T-helper 2 cell (primary cell): ENCODE results near the gene CNBP.
"Not testable (repeated sequence)": the region's sequence is repeated elsewhere in the genome, so short reads cannot be mapped to it uniquely, and the experiment has no call there.

Source experiments
- DNase-seq, 5 experiments: peaks; one replicate each; pipeline versions ENCODE4 v3.0.0 to v3.0.0-alpha.2; 2012 to 2022
- total RNA-seq, 2 donors: gene quantifications; one replicate each; lab custom pipeline; 2026; lab: John Stamatoyannopoulos, UW

The CNBP gene
- 248 to 370 reads per million in 2 donors for total RNA-seq

DNA sequence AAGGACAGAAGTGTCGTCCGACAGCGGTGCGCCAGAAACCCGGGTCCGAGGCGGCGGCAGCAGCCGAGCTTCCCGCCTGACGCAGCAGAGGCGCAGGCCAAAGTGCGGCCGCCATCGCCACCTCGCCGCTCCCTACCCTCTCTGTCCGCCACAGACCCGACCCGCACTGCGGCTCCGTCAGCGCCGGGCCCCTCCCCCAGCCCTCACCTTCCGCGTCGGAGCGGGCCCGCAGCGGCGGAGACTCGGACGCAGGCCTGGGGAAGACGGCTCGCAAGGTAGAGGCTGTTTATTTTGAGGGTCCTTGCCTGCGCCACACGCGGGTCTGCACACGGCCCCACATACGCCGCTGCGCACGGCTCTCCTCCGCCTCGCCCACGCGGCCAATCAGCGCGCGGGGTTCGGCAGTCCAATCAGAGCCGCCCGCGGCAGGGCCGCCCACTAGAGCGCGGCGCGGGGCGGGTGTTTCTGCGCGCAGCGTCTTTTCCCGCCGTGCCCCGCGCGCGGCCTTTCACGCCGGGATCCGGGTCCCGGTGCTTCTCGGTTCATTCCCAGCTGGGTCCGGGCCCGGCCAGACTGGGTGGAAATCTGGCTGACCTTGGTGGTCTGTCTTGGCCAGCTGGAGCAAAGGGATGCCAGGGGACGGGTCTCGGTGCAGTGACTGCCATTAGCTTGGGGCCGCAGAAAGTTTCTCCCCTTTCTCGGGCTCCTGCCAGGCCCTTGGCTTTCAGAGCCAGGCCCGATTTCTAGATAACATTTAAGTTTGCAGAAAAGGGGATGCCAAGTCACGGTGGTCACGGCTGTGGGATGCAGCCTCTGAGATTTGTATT, at the start of gene CNBP:
TSS of gene CNBP (minus strand) at position 328 of the 827 bp plus-strand sequence. CDS start 12,139 bp downstream, outside the sequence.
- DNase-seq, result peak; percentile 84 to 98 (median 88)

DNA sequence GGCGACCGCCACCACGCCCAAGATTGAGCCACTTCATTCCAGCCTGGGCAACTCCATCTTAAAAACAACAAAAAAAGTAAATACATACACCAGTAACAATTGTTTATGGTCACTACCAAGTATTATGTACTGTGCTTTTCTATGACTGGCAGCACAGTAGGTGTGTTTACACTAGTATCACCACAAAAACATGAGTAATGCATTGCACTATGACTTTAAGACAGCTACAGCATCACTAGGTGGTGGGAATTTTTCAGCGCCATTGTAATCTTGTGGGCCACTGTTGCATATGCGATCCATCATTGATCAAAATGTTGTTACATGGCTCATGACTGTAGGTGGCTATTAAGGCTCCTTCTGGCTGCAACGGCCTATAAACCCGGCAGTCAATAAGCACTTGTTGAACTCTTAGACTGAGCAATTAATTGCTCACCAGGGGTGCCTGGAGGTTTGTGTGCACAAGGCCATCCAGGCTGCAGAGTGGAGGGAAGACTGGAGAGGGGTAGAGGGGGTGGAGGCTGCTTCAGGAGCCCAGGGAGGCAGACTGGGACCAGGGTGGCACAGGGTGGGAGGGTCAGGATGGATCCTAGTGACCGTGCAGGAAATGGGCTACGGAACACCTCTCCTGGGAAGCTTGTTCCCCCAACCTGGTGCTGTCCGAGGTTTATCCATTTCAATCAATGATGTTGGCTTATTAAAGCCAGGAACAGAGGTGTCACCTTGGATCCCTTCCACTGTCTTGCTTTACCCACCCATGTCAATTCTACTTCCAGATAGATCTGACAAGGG, 47.8 kb upstream of the CNBP start:
- DNase-seq, result no peak

DNA sequence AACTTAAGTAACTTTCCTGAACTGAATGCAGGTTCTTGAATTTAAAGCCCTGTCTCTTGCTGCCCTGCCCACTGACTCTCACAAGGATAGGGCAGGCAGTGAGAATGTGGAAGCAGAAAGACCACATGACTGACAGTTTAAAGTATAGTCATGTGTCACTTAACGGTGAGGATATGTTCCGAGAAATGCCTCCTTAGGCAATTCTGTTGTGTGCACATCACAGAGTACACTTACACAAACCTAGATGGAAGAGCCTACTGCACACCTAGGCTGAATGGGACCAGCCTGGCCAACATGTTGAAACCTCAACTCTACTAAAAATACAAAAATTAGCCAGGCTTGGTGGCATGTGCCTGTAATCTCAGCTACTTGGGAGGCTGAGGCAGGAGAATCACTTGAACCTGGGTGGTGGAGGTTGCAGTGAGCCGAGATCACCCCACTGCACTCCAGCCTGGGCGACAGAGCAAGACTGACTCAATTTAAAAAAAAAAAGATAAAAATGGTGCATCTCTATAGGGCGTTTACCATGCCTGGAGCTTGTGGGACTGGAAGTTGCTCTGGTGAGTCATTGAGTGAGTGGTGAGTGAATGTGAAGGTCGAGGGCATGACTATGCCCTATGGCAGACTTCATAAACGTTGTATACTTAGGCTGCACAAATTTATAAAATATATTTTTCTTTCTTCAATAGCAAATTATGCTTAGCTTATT, 46.8 kb upstream of the CNBP start:
- peak in 1 of 5 experiments; percentile 86 for DNase-seq

DNA sequence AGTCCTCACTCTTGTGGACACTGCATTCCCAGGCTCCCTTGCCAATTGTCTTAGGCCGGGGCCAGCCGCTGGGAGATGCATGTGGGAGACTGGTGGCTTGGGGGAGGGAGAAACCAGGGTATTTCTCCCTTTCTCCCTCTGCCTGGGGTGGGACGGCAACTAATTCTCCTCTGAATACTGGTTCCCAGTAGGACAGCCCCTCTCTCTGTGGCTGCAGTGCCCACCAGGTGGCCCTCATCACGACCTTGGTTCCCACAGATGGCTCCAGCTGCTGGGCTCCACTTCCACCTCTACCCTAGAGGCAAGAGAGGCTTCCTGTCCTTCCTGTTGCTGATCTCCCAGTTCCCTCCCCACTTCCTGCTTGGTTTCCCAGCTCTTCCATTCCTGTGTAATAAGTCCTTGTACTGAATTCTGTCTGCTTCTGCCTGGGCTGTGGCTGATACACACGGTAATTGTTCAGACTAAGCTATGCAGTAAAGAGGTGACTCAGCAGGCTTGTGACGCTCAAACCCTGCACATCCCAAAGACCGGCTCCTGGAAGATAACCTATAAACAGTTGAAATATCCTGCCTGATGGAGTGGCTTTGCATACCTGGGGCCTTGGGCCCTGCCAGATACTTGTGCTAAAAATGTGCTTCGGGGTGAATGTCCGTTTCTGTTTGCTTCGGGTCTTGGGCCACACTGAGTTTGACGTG, 45.3 kb upstream of the CNBP start:
- DNase-seq, result no peak

DNA sequence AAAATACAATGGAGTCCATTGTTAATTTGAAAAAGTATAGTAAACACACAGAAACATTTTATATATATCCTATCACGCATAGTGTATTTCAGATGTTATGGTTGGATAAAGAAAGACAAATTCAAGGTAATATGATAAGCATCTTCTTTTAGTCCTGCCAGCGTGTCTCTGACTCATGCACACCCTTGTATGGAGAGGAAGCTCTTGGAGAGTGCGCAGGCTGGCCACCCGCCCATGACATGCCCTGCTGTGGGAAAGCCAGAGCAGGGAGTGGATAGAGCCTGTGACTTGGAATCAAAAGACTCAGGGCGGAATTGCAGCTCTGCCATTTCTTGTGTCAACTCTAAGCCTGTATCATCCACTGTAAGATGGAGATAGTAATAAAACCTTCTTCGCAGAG, 42.7 kb upstream of the CNBP start:
- peak in 1 of 5 experiments; percentile 83 for DNase-seq

DNA sequence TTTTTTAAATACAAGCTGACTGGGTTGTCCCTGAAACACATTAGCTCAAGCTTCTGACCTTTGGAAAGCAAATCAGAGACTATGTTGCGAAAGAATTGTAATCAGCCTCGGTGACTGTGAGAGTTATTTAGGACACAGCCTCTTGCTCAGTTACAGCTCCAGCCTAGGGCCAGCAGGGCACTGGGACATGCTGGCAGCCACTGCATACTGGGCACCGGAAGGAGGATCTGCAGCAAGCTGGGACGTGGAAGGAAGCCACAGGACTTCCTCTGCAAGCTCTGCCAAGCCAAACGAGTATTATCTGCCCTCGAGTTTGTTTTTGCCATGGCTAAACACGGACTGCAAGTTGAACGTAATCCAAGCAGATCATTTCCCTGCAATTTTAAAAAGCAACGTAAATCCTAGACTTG, 41.3 kb upstream of the CNBP start:
- peak in 1 of 5 experiments; percentile 45 for DNase-seq

DNA sequence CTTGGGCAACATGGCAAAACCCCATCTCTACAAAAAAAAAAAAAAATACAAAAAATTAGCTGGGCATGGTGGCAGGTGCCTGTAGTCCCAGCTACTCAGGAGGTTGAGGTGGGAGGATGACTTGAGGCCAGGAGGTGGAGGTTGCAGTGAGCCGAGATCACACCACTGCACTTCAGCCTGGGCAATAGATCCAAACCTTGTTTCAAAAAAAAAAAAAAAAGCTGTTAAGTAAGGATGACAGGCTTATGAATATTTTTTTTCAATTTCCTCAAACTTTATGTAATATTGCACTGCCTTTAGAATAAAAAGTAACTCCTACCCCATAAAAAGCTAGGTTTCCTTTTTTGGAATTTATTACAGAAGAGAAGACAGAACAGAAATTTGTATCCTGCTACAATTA, 40.7 kb upstream of the CNBP start:
- not testable (repeated sequence) for DNase-seq

DNA sequence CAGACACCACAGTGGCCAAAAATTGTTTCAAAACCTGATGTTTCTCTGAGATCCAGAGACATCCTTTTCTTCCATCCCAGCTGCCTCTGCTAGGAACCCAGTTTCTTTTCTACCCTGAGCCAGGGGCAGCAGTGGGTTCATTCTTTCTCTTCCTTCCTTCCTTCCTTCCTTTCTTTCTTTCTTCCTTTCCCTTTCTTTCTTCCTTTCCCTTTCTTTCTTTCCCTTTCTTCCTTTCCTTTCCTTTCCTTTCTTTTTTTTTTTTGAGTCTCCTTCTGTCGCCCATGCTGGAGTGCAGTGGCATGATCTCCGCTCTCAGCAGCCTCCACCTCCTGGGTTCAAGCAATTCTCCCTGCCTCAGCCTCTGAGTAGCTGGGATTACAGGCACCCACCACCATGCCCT, 35.0 kb upstream of the CNBP start:
- no peak for DNase-seq

DNA sequence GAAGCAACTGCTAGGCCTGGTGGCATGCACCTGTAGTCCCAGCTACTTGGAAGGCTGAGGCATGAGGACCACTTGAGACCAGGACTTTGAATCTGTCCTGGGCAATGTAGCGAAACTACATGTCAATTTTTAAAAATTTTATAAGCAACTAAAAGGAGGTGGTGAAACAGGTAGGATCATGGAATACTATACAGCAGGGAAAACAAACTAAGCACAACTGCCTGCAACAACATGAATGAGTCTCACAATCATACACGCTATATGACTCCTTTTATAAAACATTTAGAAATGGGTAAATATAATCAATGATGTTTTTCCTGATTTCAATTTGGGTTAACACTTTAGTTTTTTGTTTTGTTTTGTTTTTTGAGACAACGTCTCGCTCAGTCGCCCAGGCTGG, 29.5 kb upstream of the CNBP start:
- no peak for DNase-seq

DNA sequence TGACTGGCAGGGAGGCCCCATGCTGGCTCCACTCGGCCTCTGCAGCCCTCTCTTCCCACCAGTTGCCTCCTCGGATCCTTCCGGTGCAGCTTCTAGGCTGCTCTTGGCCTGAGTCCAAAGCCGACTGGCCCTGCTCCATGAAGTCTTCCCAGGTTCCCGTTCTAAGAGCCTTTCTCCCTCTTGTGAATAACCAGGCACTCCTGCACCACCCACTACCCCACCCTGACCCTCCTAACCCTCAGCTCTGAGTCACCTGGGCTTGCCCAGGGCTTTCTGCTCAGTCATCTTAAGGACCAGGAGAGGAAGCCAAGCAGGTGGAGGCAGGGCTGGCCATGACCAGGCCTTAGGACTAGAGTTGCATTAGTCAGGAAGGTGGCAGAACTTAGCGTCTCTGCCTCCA, 28.1 kb upstream of the CNBP start:
- DNase-seq, result no peak

DNA sequence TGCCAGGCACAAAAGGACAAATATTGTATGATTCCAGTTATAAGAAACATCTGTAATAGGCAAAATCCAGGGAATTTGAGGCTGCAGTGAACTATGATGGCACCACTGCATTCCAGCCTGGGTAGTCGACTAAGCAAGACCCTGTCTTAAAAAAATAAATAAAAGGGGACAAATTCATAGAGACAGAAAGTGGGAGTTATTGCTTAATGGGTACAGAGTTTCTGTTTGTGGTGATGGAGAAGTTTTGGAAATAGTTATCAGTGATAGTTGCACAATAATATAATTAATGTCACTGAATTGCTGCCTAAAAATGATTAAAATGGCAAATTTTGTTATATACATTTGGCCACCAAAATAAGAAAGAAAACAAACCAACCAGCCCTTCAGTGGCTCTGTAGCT, 27.6 kb upstream of the CNBP start:
- no peak for DNase-seq

DNA sequence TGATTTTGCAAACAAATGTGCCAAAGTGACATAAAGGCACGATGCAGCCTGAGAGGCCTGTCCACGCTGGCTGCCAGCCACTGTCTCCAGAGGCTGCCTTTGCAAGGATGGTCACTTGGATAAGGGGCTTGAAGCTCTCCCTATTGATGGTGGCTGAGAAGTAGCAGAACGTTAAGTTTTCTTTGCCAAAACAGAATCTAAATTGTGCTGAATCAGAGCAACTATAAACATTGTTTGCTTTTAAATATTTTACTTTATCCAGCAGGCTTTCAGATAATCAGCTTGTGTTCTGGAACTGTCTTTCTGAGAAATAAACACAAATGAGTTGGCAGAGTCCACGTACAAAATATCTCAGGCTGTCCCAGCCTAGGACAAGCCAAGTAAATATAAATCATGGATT, 23.8 kb upstream of the CNBP start:
- DNase-seq, result no peak

DNA sequence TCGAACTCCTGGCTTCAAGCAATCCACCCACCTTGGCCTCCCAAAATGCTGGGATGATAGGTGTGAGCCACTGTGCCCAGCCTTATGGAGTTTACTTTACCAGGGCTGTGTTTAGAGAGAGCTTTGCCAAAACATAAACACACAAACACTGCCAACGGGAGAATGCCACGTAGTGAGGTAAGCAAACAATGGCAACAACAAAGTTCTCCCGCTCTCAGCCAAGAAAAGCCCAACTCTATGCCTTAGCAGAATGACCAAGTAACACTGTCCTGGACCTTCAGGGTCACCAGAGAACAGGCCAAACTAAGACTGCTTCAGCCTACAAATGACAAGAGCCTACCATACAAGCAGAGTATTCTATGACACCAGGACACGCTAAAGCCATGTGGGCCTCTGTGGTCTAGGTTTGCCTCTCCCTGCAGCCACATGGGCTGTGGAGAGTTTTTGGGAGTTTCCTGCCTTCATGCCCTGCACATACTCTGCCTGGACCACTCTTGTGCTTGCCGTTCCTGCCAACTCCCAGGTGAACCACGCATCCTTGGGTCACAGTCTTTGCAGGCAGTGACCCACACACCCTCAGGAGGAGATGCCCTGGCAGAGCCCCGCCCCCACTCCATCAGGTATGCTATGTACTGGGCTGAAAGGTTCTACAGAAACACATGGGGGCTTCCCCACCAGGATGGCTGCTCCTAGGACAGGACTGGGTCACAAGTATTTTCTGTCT, 21.6 kb upstream of the CNBP start:
- no peak for DNase-seq

DNA sequence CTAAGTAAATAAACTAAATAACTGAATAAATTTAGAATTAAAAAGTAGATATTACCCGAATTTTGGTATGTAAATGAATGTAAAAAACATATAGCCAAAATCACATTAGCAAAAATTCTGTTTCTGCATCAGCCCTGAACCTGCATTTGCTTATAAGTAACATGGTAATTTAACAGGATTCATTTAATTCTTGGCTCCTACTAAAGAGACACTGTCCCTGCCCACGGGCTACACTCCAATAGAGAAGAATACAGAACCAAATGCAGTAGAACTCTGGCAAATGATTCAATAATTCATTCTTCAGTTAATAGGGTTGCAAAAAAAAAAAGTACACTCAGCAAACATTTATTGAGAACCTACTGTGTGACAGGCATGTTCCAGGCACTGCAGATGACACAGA, 20.8 kb upstream of the CNBP start:
- no peak for DNase-seq

DNA sequence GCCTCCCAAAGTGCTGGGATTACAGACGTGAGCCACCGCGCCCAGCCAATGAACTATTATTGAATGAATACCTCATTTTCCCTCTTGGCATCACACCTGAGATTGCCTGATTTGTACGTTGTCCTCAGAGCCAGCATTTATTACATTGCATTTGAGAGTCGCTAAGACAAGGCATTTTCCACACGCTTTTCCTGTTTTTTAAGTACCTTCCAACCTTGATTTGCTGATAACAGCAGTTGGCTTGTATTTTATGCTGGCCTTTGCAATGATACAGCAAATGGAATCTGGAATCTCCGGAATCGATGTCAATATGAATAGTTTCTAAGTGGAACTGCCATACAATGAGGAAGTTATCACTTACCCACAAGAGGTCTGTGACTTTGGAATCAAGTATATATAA, 15.7 kb upstream of the CNBP start:
- DNase-seq, result no peak

DNA sequence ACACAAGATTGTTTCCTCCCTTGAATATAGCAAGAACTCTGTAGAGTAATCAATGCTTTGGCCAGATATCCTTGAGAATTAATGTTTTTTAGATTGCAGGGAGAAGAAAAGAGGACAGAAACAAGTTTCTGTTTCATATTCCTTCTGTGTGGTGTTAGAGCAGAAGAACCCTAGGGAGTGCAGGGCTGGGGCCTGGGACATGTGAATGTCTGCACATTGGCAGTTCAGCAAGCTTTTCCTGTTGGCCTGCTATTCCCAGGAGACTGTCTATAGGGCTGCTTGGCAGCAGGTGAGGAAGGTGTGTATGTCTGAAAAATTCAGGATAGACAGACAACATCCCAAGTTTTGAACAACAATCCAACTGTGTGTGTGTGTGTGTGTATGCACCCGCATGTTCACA, 13.6 kb upstream of the CNBP start:
- no peak for DNase-seq

DNA sequence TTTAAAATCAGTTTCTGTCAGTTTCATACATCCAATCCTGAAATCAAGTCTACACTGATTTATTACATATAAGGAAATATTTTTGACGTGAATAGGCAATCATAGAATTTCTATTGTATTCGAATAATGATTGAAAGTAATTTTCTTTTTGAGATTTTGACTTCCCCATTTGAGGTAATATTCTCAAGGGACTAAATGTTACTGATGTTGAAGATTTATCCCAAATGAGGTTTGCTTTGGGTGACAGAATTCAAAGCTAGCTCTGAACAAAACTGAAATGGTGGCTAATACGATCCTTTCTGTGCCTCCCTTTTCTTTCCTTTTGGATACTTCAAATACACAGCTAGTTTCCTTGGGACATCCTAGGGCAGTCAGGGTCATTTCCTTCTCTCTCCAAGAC, 12.9 kb upstream of the CNBP start:
- DNase-seq, result no peak

DNA sequence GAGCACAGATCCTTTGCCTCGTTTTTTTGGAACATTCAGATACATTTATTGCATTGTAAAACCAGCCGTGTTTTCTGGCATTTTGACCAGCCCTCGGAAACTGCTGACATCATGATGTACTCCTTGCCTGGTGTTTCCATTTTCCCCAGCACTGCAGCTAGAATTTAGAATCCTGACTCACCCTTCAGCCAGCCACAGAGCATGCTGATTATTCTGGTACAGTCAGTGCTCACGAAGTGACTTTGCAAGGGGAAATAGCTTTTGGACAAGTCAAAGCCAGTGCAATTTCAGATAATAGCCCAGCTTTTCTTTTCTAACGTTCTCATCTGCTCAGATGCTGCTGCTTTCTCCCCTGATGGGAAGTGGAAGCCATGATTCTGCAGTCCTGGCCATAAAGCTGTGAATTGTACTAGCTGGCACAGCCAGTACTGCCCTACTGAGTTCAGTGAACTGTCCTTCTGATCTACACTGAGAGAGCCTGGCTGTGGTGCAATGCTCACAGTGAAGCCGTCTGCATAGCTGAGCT, 12.1 kb upstream of the CNBP start:
- no peak for DNase-seq

DNA sequence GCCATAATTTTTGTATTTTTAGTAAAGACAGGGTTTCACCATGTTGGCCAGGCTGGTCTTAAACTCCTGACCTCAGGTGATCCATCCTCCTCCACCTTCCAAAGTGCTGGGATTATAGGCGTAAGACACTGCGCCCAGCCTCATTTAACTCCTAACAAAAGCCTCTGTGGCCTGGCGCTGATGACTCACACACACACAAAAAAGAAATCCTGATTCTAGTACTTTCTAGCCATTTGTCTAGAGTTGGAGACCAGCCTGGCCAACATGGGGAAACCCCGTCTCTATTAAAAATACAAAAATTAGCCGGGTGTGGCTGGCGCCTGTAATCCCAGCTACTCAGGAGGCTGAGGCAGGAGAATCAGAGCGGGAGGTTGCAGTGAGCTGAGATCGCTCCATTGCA, 6.1 kb upstream of the CNBP start:
- not testable (repeated sequence) for DNase-seq

DNA sequence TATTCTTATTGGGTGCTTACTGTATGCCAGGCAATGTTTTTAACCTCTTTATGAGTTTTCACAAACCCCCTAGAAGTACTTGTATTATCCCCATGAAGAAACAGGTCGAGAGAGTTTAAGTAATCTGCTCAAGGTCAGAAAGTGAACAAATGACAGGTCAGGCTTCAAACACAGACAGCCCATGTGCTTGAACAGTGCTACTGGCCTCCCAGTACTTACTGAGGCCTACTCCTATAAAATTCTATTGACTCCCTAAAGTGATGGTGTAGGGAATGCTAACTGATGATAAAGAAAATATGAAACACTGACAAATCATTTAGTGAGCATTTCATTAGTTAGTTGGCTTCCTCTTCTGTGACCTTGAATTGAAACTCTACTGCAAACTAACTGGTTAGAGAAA, 4.2 kb upstream of the CNBP start:
- no peak for DNase-seq

DNA sequence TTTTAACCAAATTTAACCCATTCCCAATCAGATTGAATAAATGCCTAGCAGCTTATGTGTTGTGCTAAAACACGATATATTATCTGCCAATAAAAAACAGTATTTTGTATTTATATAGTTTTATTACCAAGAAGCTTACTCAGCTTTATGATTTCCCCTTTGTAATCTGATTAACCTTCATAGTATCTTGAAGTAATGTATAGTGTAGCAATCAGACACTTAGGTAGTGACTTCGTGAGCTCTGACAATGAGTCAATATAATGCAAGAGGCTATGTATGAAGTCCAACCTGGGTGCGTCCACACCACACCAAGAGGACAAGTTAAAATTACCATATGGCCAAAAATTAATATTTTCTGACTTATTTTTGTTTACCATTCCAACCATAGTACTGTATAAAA, 2.1 kb upstream of the CNBP start:
- no peak for DNase-seq
